Neural cell (in vitro differentiated cells): ENCODE measurements around the gene LRP1-AS. TPM values are rescaled to one million over a fixed set of nuclear protein-coding genes. Genes with fewer than 3 reads are reported as not detected.
"Not testable (repeated sequence)": the region's sequence is repeated elsewhere in the genome, so short reads cannot be mapped to it uniquely, and the experiment has no call there.

Experiments
- H2AFZ ChIP-seq: fragments of 200-600, 300-800 bp; sonication (generic), shearing (Covaris generic); 2 replicates; pipeline ENCODE4 v1.6.0; 2014; ENCODE audit warnings: low read depth, mild to moderate bottlenecking, antibody characterized with exemption, low read length, moderate library complexity
- H3F3A ChIP-seq: fragments of 200-600 bp; shearing (Covaris generic); 2 replicates; pipeline ENCODE4 v1.6.1; 2016; ENCODE audit warnings: mild to moderate bottlenecking, moderate library complexity, mixed read lengths, antibody characterized with exemption, low read length; ENCODE audit not compliant: insufficient read depth, poor library complexity, severe bottlenecking
- H3K27ac ChIP-seq: fragments of 200-600, 300-800 bp; sonication (generic), shearing (Covaris generic); 2 replicates; pipeline ENCODE4 v1.5.1; 2014; ENCODE audit warnings: mild to moderate bottlenecking, low read length, moderate library complexity
- H3K27me3 ChIP-seq: fragments of 300-800, 200-600 bp; sonication (generic), shearing (Covaris generic); 2 replicates; pipeline ENCODE4 v1.6.0; 2014; ENCODE audit warnings: mild to moderate bottlenecking, low read depth, low read length, moderate library complexity; ENCODE audit not compliant: insufficient read depth
- H3K36me3 ChIP-seq: fragments of 300-800, 200-600 bp; sonication (generic), shearing (Covaris generic); 2 replicates; pipeline ENCODE4 v1.5.1; 2014; ENCODE audit warnings: mild to moderate bottlenecking, antibody characterized with exemption, low read length, moderate library complexity; ENCODE audit not compliant: insufficient read depth
- H3K4me2 ChIP-seq: fragments of 300-800, 200-600 bp; sonication (generic), shearing (Covaris generic); 2 replicates; pipeline ENCODE4 v1.6.0; 2014; ENCODE audit warnings: mild to moderate bottlenecking, low read length
- H3K4me3 ChIP-seq: fragments of 300-800, 200-600 bp; sonication (generic), shearing (Covaris generic); 2 replicates; pipeline ENCODE4 v1.5.1; 2014; ENCODE audit warnings: mild to moderate bottlenecking, low read length, moderate library complexity
- H3K79me2 ChIP-seq: fragments of 200-600 bp; shearing (Covaris generic); replicated peaks from 2 replicates; pipeline ENCODE4 v1.6.0; 2014; ENCODE audit warnings: mild to moderate bottlenecking, low read length, moderate library complexity; ENCODE audit not compliant: insufficient read depth
- H3K9ac ChIP-seq: fragments of 300-800, 200-600 bp; sonication (generic), shearing (Covaris generic); 2 replicates; pipeline ENCODE4 v1.6.1; 2016; ENCODE audit warnings: mild to moderate bottlenecking, low read length, mixed read lengths
- H3K9me2 ChIP-seq: fragments of 200-600 bp; shearing (Covaris generic); 2 replicates; pipeline ENCODE4 v1.6.1; 2016; ENCODE audit warnings: mild to moderate bottlenecking, low read length, mixed read lengths; ENCODE audit not compliant: insufficient read depth
- H3K9me3 ChIP-seq: fragments of 200-600, 300-800 bp; sonication (generic), shearing (Covaris generic); 2 replicates; pipeline ENCODE4 v1.6.1; 2016; ENCODE audit warnings: mild to moderate bottlenecking, mixed run types, low read length, moderate library complexity, mixed read lengths
- H4K20me1 ChIP-seq: fragments of 200-600 bp; shearing (Covaris generic); 2 replicates; pipeline ENCODE4 v1.6.1; 2016; ENCODE audit warnings: mild to moderate bottlenecking, mixed run types; ENCODE audit not compliant: insufficient read depth
- EP300 ChIP-seq: fragments of 450-650 bp; conservative IDR thresholded peaks from 2 replicates; pipeline ENCODE4 v1.6.1; 2014; ENCODE audit warnings: antibody characterized with exemption, mild to moderate bottlenecking, moderate library complexity; ENCODE audit not compliant: poor library complexity, severe bottlenecking
- EZH2 ChIP-seq: fragments of 200-600, 300-800 bp; shearing (Covaris generic), sonication (generic); IDR thresholded peaks from 2 replicates; pipeline ENCODE4 v1.6.1; 2014; ENCODE audit warnings: antibody characterized with exemption, low read length, borderline replicate concordance, mild to moderate bottlenecking; ENCODE audit not compliant: insufficient read depth, poor library complexity, severe bottlenecking
- MXI1 ChIP-seq: fragments of 450-650 bp; conservative IDR thresholded peaks from 2 replicates; pipeline ENCODE4 v1.6.1; 2014; ENCODE audit warnings: antibody characterized with exemption, mild to moderate bottlenecking; ENCODE audit not compliant: poor library complexity, severe bottlenecking
- POLR2AphosphoS5 ChIP-seq: IDR thresholded peaks from 2 replicates; pipeline ENCODE4 v1.6.1; 2012
- RAD21 ChIP-seq: fragments of 450-650 bp; conservative IDR thresholded peaks from 2 replicates; pipeline ENCODE4 v1.6.1; 2014; ENCODE audit warnings: antibody characterized with exemption, mild to moderate bottlenecking, moderate library complexity
- SMC3 ChIP-seq: fragments of 450-650 bp; conservative IDR thresholded peaks from 2 replicates; pipeline ENCODE4 v1.6.1; 2014; ENCODE audit warnings: antibody characterized with exemption, mild to moderate bottlenecking, moderate library complexity; ENCODE audit not compliant: poor library complexity
- TAF1 ChIP-seq: IDR thresholded peaks from 2 replicates; pipeline ENCODE4 v1.6.1; 2012; ENCODE audit warnings: low read depth
- polyA plus RNA-seq: library from polyadenylated mRNA; depleted of rRNA; stranded (reverse); fragments of >200 nt; gene quantifications from 2 replicates; pipeline ENCODE4 v1.2.3, GENCODE V29; 2014
- TF ChIP-seq, protein P1 (sequence below): fragments of 450-650 bp; IDR thresholded peaks from 2 replicates; pipeline ENCODE4 v1.5.1; 2014; ENCODE audit warnings: antibody characterized with exemption, mild to moderate bottlenecking, moderate library complexity; ENCODE audit not compliant: poor library complexity, severe bottlenecking
- TF ChIP-seq, protein P2 (sequence below): IDR thresholded peaks from 2 replicates; pipeline ENCODE4 v1.6.1; 2012; ENCODE audit warnings: borderline replicate concordance

LRP1-AS gene
- polyA plus RNA-seq, 1 donor from 2014 or later, result not detected

DNA sequence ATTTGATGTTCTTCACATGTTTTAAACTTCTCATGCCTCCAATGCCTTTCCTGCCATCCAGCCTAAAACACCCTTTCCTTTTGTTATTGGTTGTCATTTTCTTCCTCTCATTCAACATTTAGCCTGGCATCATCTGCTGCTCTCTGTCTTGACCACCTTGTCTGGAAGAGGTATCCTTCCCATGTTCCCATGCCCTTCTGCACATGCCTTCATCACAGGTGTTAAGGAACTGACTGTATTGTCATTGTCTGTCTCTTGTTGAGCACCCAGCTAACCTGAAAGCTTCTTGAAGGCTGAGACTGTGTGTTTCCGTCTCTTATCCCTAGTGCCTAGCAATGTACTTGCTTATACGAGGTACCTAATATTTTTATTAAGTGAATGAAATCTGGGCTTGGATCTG is 23.6 kb downstream of the LRP1-AS start:
- no peak overlapping the region for H3K4me3 ChIP-seq
- TF ChIP-seq TAF1, result no peak
- TF ChIP-seq POLR2AphosphoS5, result no peak
- no peak for TF ChIP-seq RAD21
- no peak for TF ChIP-seq EP300
- TF ChIP-seq, protein P1, sequence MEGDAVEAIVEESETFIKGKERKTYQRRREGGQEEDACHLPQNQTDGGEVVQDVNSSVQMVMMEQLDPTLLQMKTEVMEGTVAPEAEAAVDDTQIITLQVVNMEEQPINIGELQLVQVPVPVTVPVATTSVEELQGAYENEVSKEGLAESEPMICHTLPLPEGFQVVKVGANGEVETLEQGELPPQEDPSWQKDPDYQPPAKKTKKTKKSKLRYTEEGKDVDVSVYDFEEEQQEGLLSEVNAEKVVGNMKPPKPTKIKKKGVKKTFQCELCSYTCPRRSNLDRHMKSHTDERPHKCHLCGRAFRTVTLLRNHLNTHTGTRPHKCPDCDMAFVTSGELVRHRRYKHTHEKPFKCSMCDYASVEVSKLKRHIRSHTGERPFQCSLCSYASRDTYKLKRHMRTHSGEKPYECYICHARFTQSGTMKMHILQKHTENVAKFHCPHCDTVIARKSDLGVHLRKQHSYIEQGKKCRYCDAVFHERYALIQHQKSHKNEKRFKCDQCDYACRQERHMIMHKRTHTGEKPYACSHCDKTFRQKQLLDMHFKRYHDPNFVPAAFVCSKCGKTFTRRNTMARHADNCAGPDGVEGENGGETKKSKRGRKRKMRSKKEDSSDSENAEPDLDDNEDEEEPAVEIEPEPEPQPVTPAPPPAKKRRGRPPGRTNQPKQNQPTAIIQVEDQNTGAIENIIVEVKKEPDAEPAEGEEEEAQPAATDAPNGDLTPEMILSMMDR, result no peak
- no peak for TF ChIP-seq MXI1
- TF ChIP-seq SMC3, result no peak
- TF ChIP-seq, protein P2, sequence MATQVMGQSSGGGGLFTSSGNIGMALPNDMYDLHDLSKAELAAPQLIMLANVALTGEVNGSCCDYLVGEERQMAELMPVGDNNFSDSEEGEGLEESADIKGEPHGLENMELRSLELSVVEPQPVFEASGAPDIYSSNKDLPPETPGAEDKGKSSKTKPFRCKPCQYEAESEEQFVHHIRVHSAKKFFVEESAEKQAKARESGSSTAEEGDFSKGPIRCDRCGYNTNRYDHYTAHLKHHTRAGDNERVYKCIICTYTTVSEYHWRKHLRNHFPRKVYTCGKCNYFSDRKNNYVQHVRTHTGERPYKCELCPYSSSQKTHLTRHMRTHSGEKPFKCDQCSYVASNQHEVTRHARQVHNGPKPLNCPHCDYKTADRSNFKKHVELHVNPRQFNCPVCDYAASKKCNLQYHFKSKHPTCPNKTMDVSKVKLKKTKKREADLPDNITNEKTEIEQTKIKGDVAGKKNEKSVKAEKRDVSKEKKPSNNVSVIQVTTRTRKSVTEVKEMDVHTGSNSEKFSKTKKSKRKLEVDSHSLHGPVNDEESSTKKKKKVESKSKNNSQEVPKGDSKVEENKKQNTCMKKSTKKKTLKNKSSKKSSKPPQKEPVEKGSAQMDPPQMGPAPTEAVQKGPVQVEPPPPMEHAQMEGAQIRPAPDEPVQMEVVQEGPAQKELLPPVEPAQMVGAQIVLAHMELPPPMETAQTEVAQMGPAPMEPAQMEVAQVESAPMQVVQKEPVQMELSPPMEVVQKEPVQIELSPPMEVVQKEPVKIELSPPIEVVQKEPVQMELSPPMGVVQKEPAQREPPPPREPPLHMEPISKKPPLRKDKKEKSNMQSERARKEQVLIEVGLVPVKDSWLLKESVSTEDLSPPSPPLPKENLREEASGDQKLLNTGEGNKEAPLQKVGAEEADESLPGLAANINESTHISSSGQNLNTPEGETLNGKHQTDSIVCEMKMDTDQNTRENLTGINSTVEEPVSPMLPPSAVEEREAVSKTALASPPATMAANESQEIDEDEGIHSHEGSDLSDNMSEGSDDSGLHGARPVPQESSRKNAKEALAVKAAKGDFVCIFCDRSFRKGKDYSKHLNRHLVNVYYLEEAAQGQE, result no peak
- no peak for TF ChIP-seq EZH2
- H3K27ac ChIP-seq, result no peak overlapping the region
- peaks cover 3% of the 10 kb centered on the region for H3K79me2 ChIP-seq
- no peaks in the 10 kb centered on the region for H4K20me1 ChIP-seq
- H3K9me2 ChIP-seq, result no peaks in the 10 kb centered on the region
- no peaks in the 10 kb centered on the region for H3F3A ChIP-seq
- H3K9me3 ChIP-seq, result no peaks in the 10 kb centered on the region
- no peak overlapping the region for H2AFZ ChIP-seq
- H3K4me2 ChIP-seq, result no peak overlapping the region
- H3K9ac ChIP-seq, result no peak overlapping the region
- no peaks in the 10 kb centered on the region for H3K36me3 ChIP-seq
- H3K27me3 ChIP-seq, result no peaks in the 10 kb centered on the region

DNA sequence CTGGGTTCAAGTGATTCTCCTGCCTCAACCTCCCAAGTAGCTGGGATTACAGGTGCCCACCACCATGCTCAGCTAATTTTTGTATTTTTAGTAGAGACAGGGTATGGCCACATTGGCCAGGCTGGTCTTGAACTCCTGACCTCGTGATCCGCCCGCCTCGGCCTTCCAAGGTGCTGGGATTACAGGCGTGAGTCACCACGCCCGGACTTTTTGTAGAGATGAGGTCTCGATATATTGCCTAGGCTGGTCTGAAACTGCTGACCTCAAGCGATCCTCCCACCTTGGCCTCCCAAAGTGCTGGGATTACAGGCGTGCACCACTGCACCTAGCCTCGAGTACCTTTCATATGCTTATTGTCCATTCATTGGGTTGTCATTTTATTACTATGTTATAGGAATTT is 26.7 kb downstream of the LRP1-AS start:
- not testable (repeated sequence) for H3K4me3 ChIP-seq, H3K79me2 ChIP-seq, H3K27me3 ChIP-seq, H3K9ac ChIP-seq, H3K27ac ChIP-seq, H3K9me2 ChIP-seq, H3K9me3 ChIP-seq, H3K36me3 ChIP-seq, H3F3A ChIP-seq, H4K20me1 ChIP-seq, H2AFZ ChIP-seq, H3K4me2 ChIP-seq
